Neural cell (in vitro differentiated cells): ENCODE results near the gene CD101.

ENCODE experiments used
- EP300 ChIP-seq: fragments of 450-650 bp; conservative IDR thresholded peaks from 2 replicates; pipeline ENCODE4 v1.6.1; 2014; ENCODE audit warnings: antibody characterized with exemption, mild to moderate bottlenecking, moderate library complexity; ENCODE audit not compliant: poor library complexity, severe bottlenecking
- EZH2 ChIP-seq: fragments of 200-600, 300-800 bp; shearing (Covaris generic), sonication (generic); IDR thresholded peaks from 2 replicates; pipeline ENCODE4 v1.6.1; 2014; ENCODE audit warnings: antibody characterized with exemption, low read length, borderline replicate concordance, mild to moderate bottlenecking; ENCODE audit not compliant: insufficient read depth, poor library complexity, severe bottlenecking
- MXI1 ChIP-seq: fragments of 450-650 bp; conservative IDR thresholded peaks from 2 replicates; pipeline ENCODE4 v1.6.1; 2014; ENCODE audit warnings: antibody characterized with exemption, mild to moderate bottlenecking; ENCODE audit not compliant: poor library complexity, severe bottlenecking
- POLR2AphosphoS5 ChIP-seq: IDR thresholded peaks from 2 replicates; pipeline ENCODE4 v1.6.1; 2012
- RAD21 ChIP-seq: fragments of 450-650 bp; conservative IDR thresholded peaks from 2 replicates; pipeline ENCODE4 v1.6.1; 2014; ENCODE audit warnings: antibody characterized with exemption, mild to moderate bottlenecking, moderate library complexity
- TAF1 ChIP-seq: IDR thresholded peaks from 2 replicates; pipeline ENCODE4 v1.6.1; 2012; ENCODE audit warnings: low read depth
- TF ChIP-seq, protein P1 (sequence below): fragments of 450-650 bp; IDR thresholded peaks from 2 replicates; pipeline ENCODE4 v1.5.1; 2014; ENCODE audit warnings: antibody characterized with exemption, mild to moderate bottlenecking, moderate library complexity; ENCODE audit not compliant: poor library complexity, severe bottlenecking
- TF ChIP-seq, protein P2 (sequence below): IDR thresholded peaks from 2 replicates; pipeline ENCODE4 v1.6.1; 2012; ENCODE audit warnings: borderline replicate concordance

DNA sequence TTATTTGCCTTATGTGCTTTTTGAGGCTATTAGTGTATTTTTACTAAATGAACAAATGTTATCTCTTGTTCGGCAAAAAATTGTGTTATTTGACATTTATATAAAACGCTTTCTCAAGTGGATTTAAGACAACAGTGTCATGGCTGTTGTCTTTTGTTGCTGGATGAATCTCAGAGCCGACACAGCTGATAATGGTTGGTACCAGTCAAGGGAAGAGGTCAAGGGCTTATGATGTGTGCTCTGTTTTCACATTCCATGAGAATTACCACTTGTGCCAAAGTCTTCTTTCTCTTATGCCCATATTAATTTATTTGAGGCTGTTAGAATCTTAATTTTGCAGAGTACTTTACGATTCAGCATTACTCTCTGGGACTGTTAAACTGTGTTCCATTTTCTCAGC lies 17.9 kb upstream of the CD101 start:
- TF ChIP-seq, protein P1, sequence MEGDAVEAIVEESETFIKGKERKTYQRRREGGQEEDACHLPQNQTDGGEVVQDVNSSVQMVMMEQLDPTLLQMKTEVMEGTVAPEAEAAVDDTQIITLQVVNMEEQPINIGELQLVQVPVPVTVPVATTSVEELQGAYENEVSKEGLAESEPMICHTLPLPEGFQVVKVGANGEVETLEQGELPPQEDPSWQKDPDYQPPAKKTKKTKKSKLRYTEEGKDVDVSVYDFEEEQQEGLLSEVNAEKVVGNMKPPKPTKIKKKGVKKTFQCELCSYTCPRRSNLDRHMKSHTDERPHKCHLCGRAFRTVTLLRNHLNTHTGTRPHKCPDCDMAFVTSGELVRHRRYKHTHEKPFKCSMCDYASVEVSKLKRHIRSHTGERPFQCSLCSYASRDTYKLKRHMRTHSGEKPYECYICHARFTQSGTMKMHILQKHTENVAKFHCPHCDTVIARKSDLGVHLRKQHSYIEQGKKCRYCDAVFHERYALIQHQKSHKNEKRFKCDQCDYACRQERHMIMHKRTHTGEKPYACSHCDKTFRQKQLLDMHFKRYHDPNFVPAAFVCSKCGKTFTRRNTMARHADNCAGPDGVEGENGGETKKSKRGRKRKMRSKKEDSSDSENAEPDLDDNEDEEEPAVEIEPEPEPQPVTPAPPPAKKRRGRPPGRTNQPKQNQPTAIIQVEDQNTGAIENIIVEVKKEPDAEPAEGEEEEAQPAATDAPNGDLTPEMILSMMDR = no peak
- TF ChIP-seq, protein P2, sequence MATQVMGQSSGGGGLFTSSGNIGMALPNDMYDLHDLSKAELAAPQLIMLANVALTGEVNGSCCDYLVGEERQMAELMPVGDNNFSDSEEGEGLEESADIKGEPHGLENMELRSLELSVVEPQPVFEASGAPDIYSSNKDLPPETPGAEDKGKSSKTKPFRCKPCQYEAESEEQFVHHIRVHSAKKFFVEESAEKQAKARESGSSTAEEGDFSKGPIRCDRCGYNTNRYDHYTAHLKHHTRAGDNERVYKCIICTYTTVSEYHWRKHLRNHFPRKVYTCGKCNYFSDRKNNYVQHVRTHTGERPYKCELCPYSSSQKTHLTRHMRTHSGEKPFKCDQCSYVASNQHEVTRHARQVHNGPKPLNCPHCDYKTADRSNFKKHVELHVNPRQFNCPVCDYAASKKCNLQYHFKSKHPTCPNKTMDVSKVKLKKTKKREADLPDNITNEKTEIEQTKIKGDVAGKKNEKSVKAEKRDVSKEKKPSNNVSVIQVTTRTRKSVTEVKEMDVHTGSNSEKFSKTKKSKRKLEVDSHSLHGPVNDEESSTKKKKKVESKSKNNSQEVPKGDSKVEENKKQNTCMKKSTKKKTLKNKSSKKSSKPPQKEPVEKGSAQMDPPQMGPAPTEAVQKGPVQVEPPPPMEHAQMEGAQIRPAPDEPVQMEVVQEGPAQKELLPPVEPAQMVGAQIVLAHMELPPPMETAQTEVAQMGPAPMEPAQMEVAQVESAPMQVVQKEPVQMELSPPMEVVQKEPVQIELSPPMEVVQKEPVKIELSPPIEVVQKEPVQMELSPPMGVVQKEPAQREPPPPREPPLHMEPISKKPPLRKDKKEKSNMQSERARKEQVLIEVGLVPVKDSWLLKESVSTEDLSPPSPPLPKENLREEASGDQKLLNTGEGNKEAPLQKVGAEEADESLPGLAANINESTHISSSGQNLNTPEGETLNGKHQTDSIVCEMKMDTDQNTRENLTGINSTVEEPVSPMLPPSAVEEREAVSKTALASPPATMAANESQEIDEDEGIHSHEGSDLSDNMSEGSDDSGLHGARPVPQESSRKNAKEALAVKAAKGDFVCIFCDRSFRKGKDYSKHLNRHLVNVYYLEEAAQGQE = no peak
- TF ChIP-seq RAD21 (no peak), EZH2 (no peak), MXI1 (no peak), TAF1 (no peak), POLR2AphosphoS5 (no peak), EP300 (no peak)
